ENCODE measurements around the gene BHMT2. TPM values are rescaled to one million over a fixed set of nuclear protein-coding genes. Genes with fewer than 3 reads are reported as not detected.
A peak's percentile ranks its signal among the peaks of the same experiment; 100 is the strongest.

Gene BHMT2, protein sequence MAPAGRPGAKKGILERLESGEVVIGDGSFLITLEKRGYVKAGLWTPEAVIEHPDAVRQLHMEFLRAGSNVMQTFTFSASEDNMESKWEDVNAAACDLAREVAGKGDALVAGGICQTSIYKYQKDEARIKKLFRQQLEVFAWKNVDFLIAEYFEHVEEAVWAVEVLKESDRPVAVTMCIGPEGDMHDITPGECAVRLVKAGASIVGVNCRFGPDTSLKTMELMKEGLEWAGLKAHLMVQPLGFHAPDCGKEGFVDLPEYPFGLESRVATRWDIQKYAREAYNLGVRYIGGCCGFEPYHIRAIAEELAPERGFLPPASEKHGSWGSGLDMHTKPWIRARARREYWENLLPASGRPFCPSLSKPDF
- total RNA-seq: not detected in 2 replicates

GRCh38 chr5:79069488-79070349, at the start of gene BHMT2, which contains the start of gene DMGDH:
BHMT2 (plus strand) TSS chr5:79069767; CDS start chr5:79069783, 16 bp downstream.
DMGDH (minus strand) TSS chr5:79069674; CDS start chr5:79069620, 54 bp downstream.
- no peak for DNase-seq (ENCODE audit: low spot score)
- H3K27me3 Mint-ChIP-seq (ENCODE audit: insufficient read depth): peaks cover 47% of the 10 kb centered on the region
- no peak within 1 kb of the TSS for H3K27ac Mint-ChIP-seq
- intact Hi-C loops (cut with micrococcal nuclease): no loop called here
- H3K9me3 Mint-ChIP-seq: no peaks in the 10 kb centered on the region
- H3K4me3 Mint-ChIP-seq: no peak within 1 kb of the TSS
- H3K4me1 Mint-ChIP-seq (ENCODE audit: low read depth): no peaks in the 10 kb centered on the region
- peaks cover 1% of the 10 kb centered on the region for H3K36me3 Mint-ChIP-seq (ENCODE audit: low read depth)

GRCh38 chr5:79020861-79021561, 48.6 kb upstream of the BHMT2 start:
- Mint-ChIP-seq H3K27ac (no peak overlapping the region), H3K9me3 (no peaks in the 10 kb centered on the region), H3K27me3 (ENCODE audit: insufficient read depth) (peaks cover 59% of the 10 kb centered on the region), H3K4me1 (ENCODE audit: low read depth) (peaks cover 6% of the 10 kb centered on the region), H3K36me3 (ENCODE audit: low read depth) (no peaks in the 10 kb centered on the region), H3K4me3 (no peak overlapping the region)
- no peak for DNase-seq (ENCODE audit: low spot score)
- intact Hi-C loops (cut with micrococcal nuclease): loop anchor here (1.0 to 10.0 kb wide), 6 partner anchors 36 to 844 kb away; partner anchors contain the start of gene ARSB

- no peaks in the 10 kb centered on the region for H3K36me3 Mint-ChIP-seq (ENCODE audit: low read depth)
- no peaks in the 10 kb centered on the region for H3K9me3 Mint-ChIP-seq
- H3K4me3 Mint-ChIP-seq: no peak overlapping the region
- H3K4me1 Mint-ChIP-seq (ENCODE audit: low read depth): peaks cover 6% of the 10 kb centered on the region
- no peak for DNase-seq (ENCODE audit: low spot score)
- no peak overlapping the region for H3K27ac Mint-ChIP-seq
- intact Hi-C loops (cut with micrococcal nuclease): loop anchor here (1.0 to 10.0 kb wide), 6 partner anchors 37 to 843 kb away; partner anchors contain the start of gene ARSB
- H3K27me3 Mint-ChIP-seq (ENCODE audit: insufficient read depth): peaks cover 64% of the 10 kb centered on the region
Measured at GRCh38 chr5:79021753-79022152, 47.8 kb upstream of the BHMT2 start.

GRCh38 chr5:79022771-79023170, 46.8 kb upstream of the BHMT2 start:
- Mint-ChIP-seq H3K4me1 (ENCODE audit: low read depth) (peaks cover 6% of the 10 kb centered on the region), H3K36me3 (ENCODE audit: low read depth) (no peaks in the 10 kb centered on the region), H3K9me3 (no peaks in the 10 kb centered on the region), H3K4me3 (no peak overlapping the region), H3K27ac (no peak overlapping the region), H3K27me3 (ENCODE audit: insufficient read depth) (peaks cover 66% of the 10 kb centered on the region)
- intact Hi-C loops (cut with micrococcal nuclease): loop anchor here (10.0 kb wide), 1 partner anchor 842 kb away; no protein-coding TSS in a partner anchor
- DNase-seq (ENCODE audit: low spot score): no peak

DNA sequence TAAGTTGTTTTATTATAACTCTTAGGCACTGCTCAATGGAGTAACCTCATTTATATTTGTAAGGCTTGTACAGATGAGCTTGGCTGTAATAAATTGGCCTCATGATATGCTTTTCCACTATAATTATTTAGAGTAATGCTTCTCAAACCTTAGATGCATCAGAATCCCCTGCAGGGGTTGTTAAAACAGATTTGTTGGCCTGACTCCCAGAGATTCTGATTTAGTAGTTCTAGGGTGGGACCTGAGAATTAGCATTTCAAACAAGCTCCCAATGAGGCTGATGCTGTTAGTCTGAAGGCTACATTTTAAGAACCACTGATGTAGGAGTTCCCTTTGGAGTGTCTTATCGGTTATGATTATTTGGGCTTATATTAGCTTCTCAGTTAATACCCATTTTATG, 46.2 kb upstream of the BHMT2 start:
- H3K4me3 Mint-ChIP-seq: no peak overlapping the region
- no peaks in the 10 kb centered on the region for H3K9me3 Mint-ChIP-seq
- no peak overlapping the region for H3K27ac Mint-ChIP-seq
- H3K27me3 Mint-ChIP-seq (ENCODE audit: insufficient read depth): peaks cover 66% of the 10 kb centered on the region
- intact Hi-C loops (cut with micrococcal nuclease): loop anchor here (10.0 kb wide), 1 partner anchor 841 kb away; no protein-coding TSS in a partner anchor
- DNase-seq (ENCODE audit: low spot score): no peak
- no peaks in the 10 kb centered on the region for H3K36me3 Mint-ChIP-seq (ENCODE audit: low read depth)
- H3K4me1 Mint-ChIP-seq (ENCODE audit: low read depth): peaks cover 6% of the 10 kb centered on the region

DNA sequence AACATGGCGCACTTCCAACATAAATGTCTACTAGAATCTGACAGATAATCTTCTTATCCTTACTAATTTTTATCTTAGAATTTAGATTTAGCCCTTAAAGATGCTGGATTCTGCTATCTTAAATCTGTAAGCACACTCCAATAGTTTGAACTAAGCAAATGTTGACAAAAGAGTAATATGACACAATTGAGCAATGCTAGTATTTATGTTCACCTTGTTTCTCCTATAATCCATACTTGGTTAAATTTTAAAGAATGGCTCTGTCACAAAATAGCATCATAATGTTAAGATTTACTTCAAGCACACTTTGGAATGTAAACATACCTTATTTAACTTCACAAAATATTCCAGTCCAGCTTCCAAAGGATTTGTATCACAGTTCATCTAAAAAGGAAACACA, 45.6 kb upstream of the BHMT2 start:
- peaks cover 6% of the 10 kb centered on the region for H3K4me1 Mint-ChIP-seq (ENCODE audit: low read depth)
- DNase-seq (ENCODE audit: low spot score): no peak
- intact Hi-C loops (cut with micrococcal nuclease): loop anchor here (10.0 kb wide), 1 partner anchor 841 kb away; no protein-coding TSS in a partner anchor
- no peak overlapping the region for H3K27ac Mint-ChIP-seq
- no peak overlapping the region for H3K4me3 Mint-ChIP-seq
- peaks cover 66% of the 10 kb centered on the region for H3K27me3 Mint-ChIP-seq (ENCODE audit: insufficient read depth)
- no peaks in the 10 kb centered on the region for H3K36me3 Mint-ChIP-seq (ENCODE audit: low read depth)
- no peaks in the 10 kb centered on the region for H3K9me3 Mint-ChIP-seq

GRCh38 chr5:79025054-79025472, 44.5 kb upstream of the BHMT2 start:
- Mint-ChIP-seq H3K27ac (no peak overlapping the region), H3K4me1 (ENCODE audit: low read depth) (peaks cover 6% of the 10 kb centered on the region), H3K36me3 (ENCODE audit: low read depth) (no peaks in the 10 kb centered on the region), H3K9me3 (no peaks in the 10 kb centered on the region), H3K4me3 (peak overlapping the region; percentile 21), H3K27me3 (ENCODE audit: insufficient read depth) (peaks cover 63% of the 10 kb centered on the region)
- intact Hi-C loops (cut with micrococcal nuclease): loop anchor here (1.0 to 10.0 kb wide), 4 partner anchors 85 to 1057 kb away; no protein-coding TSS in a partner anchor
- peak; percentile 1 for DNase-seq (ENCODE audit: low spot score)

DNA sequence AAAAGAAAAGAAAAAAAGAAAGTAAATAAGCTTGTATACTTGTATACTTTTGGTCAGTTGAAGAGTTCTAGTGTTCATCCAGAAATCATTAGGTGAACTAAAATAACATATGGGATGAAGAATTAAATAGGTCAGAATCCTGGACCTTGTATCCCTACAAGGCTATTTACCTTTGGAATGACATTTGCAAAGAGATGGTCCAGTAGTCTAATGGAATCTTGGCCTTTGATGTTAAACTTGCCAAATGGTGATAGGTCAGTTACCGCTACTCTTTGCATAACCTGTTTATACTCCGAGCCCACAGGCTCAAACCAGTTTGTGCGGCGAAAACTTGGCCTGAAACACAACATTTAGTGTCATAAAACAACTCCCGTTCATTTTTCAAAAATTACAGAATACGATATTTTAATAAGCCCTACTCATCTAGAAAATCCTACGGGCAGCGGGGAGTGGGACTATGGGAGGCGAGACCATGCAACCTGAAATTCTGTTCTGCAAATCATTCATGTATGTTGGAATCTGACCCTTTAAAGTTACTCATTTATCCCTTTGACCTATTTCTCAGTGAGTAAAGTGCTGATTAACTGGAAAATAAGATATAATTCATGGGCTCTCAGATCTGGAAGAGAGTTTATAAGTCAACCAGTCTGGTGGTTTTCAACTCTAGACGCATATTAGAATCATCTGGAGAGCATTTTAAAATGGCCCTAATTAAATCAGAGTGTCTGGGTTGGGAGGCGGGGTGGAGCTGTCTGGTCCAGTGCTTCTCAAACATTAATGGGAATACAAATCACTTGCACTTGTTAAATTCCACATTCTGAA, 38.7 kb upstream of the BHMT2 start:
- Mint-ChIP-seq H3K4me3 (no peak overlapping the region), H3K9me3 (no peaks in the 10 kb centered on the region), H3K27me3 (ENCODE audit: insufficient read depth) (peaks cover 16% of the 10 kb centered on the region), H3K4me1 (ENCODE audit: low read depth) (no peaks in the 10 kb centered on the region), H3K27ac (no peak overlapping the region), H3K36me3 (ENCODE audit: low read depth) (no peaks in the 10 kb centered on the region)
- no peak for DNase-seq (ENCODE audit: low spot score)
- intact Hi-C loops (cut with micrococcal nuclease): no loop called here

GRCh38 chr5:79031485-79031867, 38.1 kb upstream of the BHMT2 start:
- H3K27me3 Mint-ChIP-seq (ENCODE audit: insufficient read depth): peaks cover 10% of the 10 kb centered on the region
- no peak for DNase-seq (ENCODE audit: low spot score)
- H3K4me3 Mint-ChIP-seq: no peak overlapping the region
- no peaks in the 10 kb centered on the region for H3K4me1 Mint-ChIP-seq (ENCODE audit: low read depth)
- H3K27ac Mint-ChIP-seq: no peak overlapping the region
- intact Hi-C loops (cut with micrococcal nuclease): no loop called here
- no peaks in the 10 kb centered on the region for H3K9me3 Mint-ChIP-seq
- H3K36me3 Mint-ChIP-seq (ENCODE audit: low read depth): no peaks in the 10 kb centered on the region

- intact Hi-C loops (cut with micrococcal nuclease): no loop called here
- Mint-ChIP-seq H3K4me1 (ENCODE audit: low read depth) (no peaks in the 10 kb centered on the region), H3K27me3 (ENCODE audit: insufficient read depth) (peaks cover 4% of the 10 kb centered on the region), H3K27ac (no peak overlapping the region), H3K9me3 (no peaks in the 10 kb centered on the region), H3K36me3 (ENCODE audit: low read depth) (no peaks in the 10 kb centered on the region), H3K4me3 (no peak overlapping the region)
- DNase-seq (ENCODE audit: low spot score): no peak
Measured at GRCh38 chr5:79032031-79032695, 37.4 kb upstream of the BHMT2 start.

GRCh38 chr5:79032782-79033181, 36.8 kb upstream of the BHMT2 start:
- Mint-ChIP-seq H3K36me3 (ENCODE audit: low read depth) (no peaks in the 10 kb centered on the region), H3K4me3 (no peak overlapping the region), H3K9me3 (no peaks in the 10 kb centered on the region), H3K27ac (no peak overlapping the region), H3K27me3 (ENCODE audit: insufficient read depth) (peaks cover 4% of the 10 kb centered on the region), H3K4me1 (ENCODE audit: low read depth) (no peaks in the 10 kb centered on the region)
- no peak for DNase-seq (ENCODE audit: low spot score)
- intact Hi-C loops (cut with micrococcal nuclease): no loop called here
